Activated gamma-delta T cell treated with anti-CD3 and anti-CD28 coated beads, Interleukin-2, amount 50 U/mL, for 16 hours (primary cell): Measurements from ENCODE around the gene CLINT1.
A peak's percentile ranks its signal among the peaks of the same experiment; 100 is the strongest.

Experiments
- DNase-seq: peaks from one replicate; pipeline ENCODE4 v3.0.0-alpha.2; 2020; ENCODE audit warnings: low read depth

CLINT1 gene

DNA sequence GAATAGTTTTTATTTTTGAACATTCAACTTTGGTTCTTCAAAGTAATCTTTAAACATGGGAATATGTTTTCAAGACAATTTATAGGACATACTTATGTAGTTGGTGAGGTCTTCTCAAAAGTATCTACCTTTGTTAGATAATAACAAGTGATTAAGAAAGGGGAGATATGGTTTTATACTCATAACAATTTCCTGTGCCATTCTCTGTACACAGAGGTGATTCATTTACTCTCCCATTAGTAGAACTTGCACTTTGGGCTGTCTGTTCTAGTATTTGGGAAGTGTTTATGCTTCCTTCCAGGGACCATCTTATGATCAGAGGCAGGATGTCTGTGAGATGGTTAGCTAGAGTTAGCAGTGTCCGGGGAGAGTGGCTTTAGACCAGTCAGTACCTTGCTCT is 100.2 kb downstream of the CLINT1 start:
- no peak for DNase-seq

GRCh38 chr5:157756122-157756521 is 102.8 kb downstream of the CLINT1 start:
- DNase-seq: no peak

GRCh38 chr5:157750320-157750719 is 108.6 kb downstream of the CLINT1 start:
- no peak for DNase-seq

DNA sequence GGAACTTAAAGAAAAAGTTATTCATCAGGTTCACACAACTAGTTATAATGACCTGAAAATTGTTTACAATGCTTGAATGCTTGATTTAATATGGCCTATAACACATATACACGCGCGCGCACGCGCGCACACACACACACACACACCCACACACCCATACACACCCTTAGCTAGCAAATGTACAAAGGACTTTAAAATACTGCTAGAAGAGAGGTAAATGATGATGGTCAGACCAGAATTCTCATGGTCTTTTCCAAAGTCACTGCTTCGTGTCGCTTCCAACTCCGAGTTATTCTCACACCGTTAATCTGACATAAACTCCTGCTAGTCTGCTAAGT is 109.5 kb downstream of the CLINT1 start:
- DNase-seq: no peak

DNA sequence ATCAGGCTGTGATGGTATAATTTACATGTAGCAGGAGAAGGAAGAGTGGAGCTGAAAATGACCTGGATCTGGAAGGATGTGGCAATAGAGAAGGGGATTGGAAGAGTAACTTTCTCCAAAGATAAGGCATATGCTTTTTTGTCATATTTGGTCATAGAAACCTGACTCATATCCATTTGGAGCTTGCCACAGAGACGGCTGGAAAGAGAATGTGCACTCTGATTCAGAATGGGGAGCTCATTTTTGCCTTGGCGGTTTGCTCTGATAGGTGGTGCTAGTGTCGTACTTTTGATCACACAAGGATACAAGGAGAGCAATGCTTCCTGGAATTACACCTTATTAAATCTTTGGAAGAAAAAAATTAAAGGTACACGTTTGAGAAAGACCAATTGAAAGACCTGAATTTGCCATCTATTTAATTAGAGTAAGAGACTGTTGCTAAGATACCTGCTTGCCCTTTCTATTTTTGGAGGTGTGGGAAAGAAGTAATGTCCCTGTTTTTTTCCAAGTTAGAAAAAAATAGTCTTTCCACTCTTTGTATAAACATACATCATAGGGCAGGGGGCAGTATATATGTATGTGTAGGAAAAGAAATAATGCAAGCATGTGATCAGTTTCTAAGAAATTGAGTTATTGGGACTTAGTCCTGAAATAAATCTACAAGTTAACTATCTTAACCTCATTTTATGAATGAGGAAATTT is 110.0 kb downstream of the CLINT1 start:
- no peak for DNase-seq

- DNase-seq: no peak
These were observed 110.9 kb downstream of the CLINT1 start for GRCh38 chr5:157747766-157748700.

GRCh38 chr5:157747173-157747740 is 111.7 kb downstream of the CLINT1 start:
- DNase-seq: no peak

GRCh38 chr5:157745041-157745456 is 113.9 kb downstream of the CLINT1 start:
- no peak for DNase-seq

- no peak for DNase-seq
These were observed 114.6 kb downstream of the CLINT1 start for GRCh38 chr5:157744051-157745011.

DNA sequence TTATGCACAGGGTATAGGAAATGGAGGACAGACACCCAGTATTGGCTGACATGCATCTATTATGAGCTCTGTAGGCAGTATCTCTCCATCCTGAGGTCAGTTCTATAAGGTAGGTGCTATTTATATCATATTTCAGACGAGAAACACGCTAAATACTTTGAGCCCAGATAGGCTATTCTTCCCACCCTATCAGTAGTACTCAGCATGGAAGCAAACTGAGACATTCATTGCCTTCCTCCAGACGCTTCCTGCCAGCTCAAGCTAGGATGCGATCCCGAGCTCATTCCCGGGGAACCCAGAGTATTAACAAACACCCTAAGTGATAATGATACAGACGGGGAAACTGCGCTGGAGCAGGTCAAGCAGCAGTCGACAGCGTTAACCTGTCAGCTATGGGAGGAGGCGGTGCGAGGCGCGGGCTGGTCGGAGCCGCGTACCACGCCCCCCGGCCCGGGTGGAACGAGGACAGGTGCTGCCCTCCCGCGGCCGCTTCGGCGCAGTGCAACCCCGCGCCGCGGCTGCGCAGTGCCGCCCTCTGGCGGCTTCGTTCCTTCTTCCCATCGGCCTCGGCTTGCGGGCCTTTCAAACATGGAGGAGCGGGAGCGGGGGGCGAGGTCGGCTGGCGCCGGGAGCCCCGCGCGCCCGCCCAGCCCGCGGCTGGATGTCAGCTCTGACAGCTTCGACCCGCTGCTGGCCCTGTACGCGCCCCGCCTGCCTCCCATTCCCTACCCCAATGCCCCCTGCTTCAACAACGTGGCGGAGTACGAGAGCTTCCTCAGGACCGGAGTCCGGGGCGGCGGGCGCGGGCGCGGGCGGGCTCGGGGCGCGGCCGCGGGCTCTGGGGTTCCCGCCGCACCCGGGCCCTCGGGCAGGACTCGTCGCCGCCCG is 115.5 kb downstream of the CLINT1 start, which contains the start of gene LSM11:
Gene LSM11, plus strand, starts transcription at position 550 of the 888 bp plus-strand sequence. Its CDS starts 39 bp downstream, at position 589.
- peak; percentile 86 for DNase-seq

DNA sequence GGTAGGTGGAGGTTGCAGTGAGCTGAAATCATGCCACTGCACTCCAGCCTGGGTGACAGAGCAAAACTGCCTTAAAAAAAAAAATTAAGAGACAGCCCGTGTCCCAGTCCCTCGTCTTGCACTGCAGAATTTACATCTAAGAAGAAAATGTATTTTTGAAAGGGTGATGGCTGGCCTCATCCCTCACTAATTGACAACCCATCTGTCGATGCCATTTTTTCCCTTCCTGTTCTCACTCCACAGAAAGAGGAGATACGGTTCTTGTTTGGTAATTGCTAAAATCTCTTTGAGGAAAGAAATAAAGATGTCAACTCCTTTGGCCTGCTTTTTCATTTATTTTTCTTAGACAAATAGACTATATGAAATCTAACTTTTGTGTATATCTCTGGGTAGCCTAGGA is 117.8 kb downstream of the CLINT1 start:
- no peak for DNase-seq

DNA sequence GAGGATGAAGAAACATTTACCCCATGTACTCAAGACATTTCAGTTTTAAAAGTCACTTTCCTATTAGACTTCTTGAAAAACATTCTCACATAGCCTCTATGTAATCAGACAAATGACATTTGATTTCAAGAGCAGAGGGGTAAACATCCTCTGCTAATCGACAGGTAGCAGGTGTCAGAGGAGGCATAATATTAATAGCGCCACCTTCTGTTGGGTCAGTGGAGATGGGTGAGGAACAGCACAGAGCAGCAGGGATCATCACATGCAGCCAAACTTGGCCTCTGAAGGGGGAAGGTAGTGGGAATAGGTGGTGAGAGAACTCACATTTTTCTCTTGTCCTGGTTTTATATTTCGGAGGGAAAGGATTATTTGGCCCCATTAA is 118.7 kb downstream of the CLINT1 start:
- no peak for DNase-seq

- DNase-seq: no peak
These were observed 119.3 kb downstream of the CLINT1 start for GRCh38 chr5:157739388-157740228.

DNA sequence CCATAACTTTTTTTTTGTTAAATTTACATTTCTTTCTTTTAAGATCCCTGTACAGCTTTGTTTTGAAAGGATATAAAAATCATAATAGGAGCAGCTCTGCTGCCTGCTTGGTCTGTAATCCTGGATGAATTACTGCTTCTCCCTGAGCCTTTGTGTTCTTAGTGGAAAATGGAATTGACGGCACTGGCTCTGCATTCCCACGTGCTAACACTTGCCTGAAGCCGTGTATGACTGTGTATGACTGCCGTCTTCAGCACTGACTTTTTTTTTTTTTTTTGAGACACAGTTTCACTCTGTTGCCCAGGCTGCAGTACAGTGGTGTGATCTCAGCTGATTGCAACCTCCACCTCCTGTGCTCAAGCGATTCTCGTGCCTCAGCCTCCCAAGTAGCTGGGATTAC is 123.0 kb downstream of the CLINT1 start:
- DNase-seq: no peak
